Right renal cortex interstitium (tissue), 3 donors: ENCODE data around the gene RSPH9. TPM values are rescaled to one million over a fixed set of nuclear protein-coding genes. Genes with fewer than 3 reads are reported as not detected.
"Not testable (repeated sequence)": the region's sequence is repeated elsewhere in the genome, so short reads cannot be mapped to it uniquely, and the experiment has no call there.

Experiments
- DNase-seq, 3 donors: peaks; one replicate each; pipeline ENCODE4 v3.0.0-alpha.2; 2013; ENCODE audit warnings: low read depth in 3 of 3, low spot score in 2 of 3
- polyA plus RNA-seq, 3 donors: library from polyadenylated mRNA; unstranded; fragments of 120-200 nt; gene quantifications; one replicate each; pipeline ENCODE4 v1.2.1, GENCODE V29; 2013; ENCODE audit not compliant: insufficient read length in 3 of 3

Gene RSPH9
- polyA plus RNA-seq, 3 donors: 1.2 to 1.5 (median 1.3) TPM

GRCh38 chr6:43682724-43683429 lies 38.0 kb downstream of the RSPH9 start:
- DNase-seq: no peak

GRCh38 chr6:43683708-43684455 lies 39.0 kb downstream of the RSPH9 start:
- no peak for DNase-seq

GRCh38 chr6:43687079-43687436 lies 42.2 kb downstream of the RSPH9 start:
- DNase-seq: no peak

GRCh38 chr6:43687437-43688347 lies 42.9 kb downstream of the RSPH9 start, which contains the start of gene MRPS18A:
Gene MRPS18A, minus strand, starts transcription at chr6:43687791. Its CDS starts 12 bp downstream, at chr6:43687779.
- DNase-seq: no peak

- no peak for DNase-seq
Observed at GRCh38 chr6:43689421-43689820, 44.6 kb downstream of the RSPH9 start.

- no peak for DNase-seq
Observed at GRCh38 chr6:43695215-43695966, 50.6 kb downstream of the RSPH9 start.

GRCh38 chr6:43695967-43696291 lies 51.1 kb downstream of the RSPH9 start:
- DNase-seq: no peak

GRCh38 chr6:43697421-43697820 lies 52.6 kb downstream of the RSPH9 start:
- DNase-seq: no peak

GRCh38 chr6:43698584-43699349 lies 53.9 kb downstream of the RSPH9 start:
- no peak for DNase-seq

- no peak for DNase-seq
Observed at GRCh38 chr6:43699564-43700186, 54.8 kb downstream of the RSPH9 start.

GRCh38 chr6:43700939-43701560 lies 56.2 kb downstream of the RSPH9 start:
- DNase-seq: not testable (repeated sequence)

- DNase-seq: no peak
Observed at GRCh38 chr6:43702171-43702533, 57.3 kb downstream of the RSPH9 start.

GRCh38 chr6:43702534-43703440 lies 58.0 kb downstream of the RSPH9 start:
- peak; percentile 80 to 89 (median 80) for DNase-seq

- no peak for DNase-seq
Observed at GRCh38 chr6:43703512-43704429, 58.9 kb downstream of the RSPH9 start.

GRCh38 chr6:43705996-43706395 lies 61.2 kb downstream of the RSPH9 start:
- no peak for DNase-seq

- DNase-seq: no peak
Observed at GRCh38 chr6:43706788-43707187, 62.0 kb downstream of the RSPH9 start.

GRCh38 chr6:43707269-43707668 lies 62.4 kb downstream of the RSPH9 start:
- no peak for DNase-seq
